GM18505 (cell line): ENCODE results near the gene LYG1.
"Not testable (repeated sequence)": the region's sequence is repeated elsewhere in the genome, so short reads cannot be mapped to it uniquely, and the experiment has no call there.

ENCODE experiments used
- ATAC-seq: cut with Tn5 transposase; IDR thresholded peaks from one replicate; pipeline ENCODE4 v1.9.1; 2021; ENCODE audit not compliant: unreplicated experiment
- POLR2A ChIP-seq: IDR thresholded peaks from 4 replicates; pipeline ENCODE4 v1.6.1; 2011; ENCODE audit warnings: borderline replicate concordance; ENCODE audit not compliant: insufficient read depth, insufficient read length; ENCODE audit errors: extremely low read depth

Gene LYG1

GRCh38 chr2:99317161-99317872 lies 16.3 kb upstream of the LYG1 start:
- no peak for TF ChIP-seq POLR2A
- no peak for ATAC-seq

GRCh38 chr2:99299580-99299979 lies 1.4 kb downstream of the LYG1 start:
- TF ChIP-seq POLR2A = no peak
- ATAC-seq = no peak

- no peak for TF ChIP-seq POLR2A
These were observed 3.0 kb downstream of the LYG1 start for GRCh38 chr2:99297994-99298393.

GRCh38 chr2:99285526-99285925 lies 15.5 kb downstream of the LYG1 start:
- TF ChIP-seq POLR2A = no peak
- no peak for ATAC-seq

More at GRCh38 chr2:99297994-99298393, 3.0 kb downstream of the LYG1 start:
- no peak for ATAC-seq

GRCh38 chr2:99279969-99280695 lies 20.9 kb downstream of the LYG1 start:
- no peak for TF ChIP-seq POLR2A
- ATAC-seq = no peak

- TF ChIP-seq POLR2A = no peak
- ATAC-seq = no peak
These were observed 22.2 kb downstream of the LYG1 start for GRCh38 chr2:99278793-99279291.

GRCh38 chr2:99278195-99278765 lies 22.7 kb downstream of the LYG1 start:
- ATAC-seq = not testable (repeated sequence)

GRCh38 chr2:99275882-99276281 lies 25.1 kb downstream of the LYG1 start:
- ATAC-seq = no peak

GRCh38 chr2:99261242-99261641 lies 39.8 kb downstream of the LYG1 start:
- no peak for ATAC-seq

More at GRCh38 chr2:99275882-99276281, 25.1 kb downstream of the LYG1 start:
- no peak for TF ChIP-seq POLR2A

GRCh38 chr2:99260184-99260583 lies 40.8 kb downstream of the LYG1 start:
- no peak for ATAC-seq
- TF ChIP-seq POLR2A = no peak

More at GRCh38 chr2:99261242-99261641, 39.8 kb downstream of the LYG1 start:
- TF ChIP-seq POLR2A = no peak

GRCh38 chr2:99259465-99259864 lies 41.5 kb downstream of the LYG1 start:
- no peak for TF ChIP-seq POLR2A
- no peak for ATAC-seq

GRCh38 chr2:99256677-99257076 lies 44.3 kb downstream of the LYG1 start:
- ATAC-seq = no peak
- TF ChIP-seq POLR2A = no peak

GRCh38 chr2:99255491-99256318 lies 45.3 kb downstream of the LYG1 start, which contains the start of gene LYG2:
TSS of gene LYG2 (minus strand) at chr2:99255666. CDS start at chr2:99254260, 1,406 bp downstream.
- TF ChIP-seq POLR2A = no peak
- ATAC-seq = no peak

- no peak for ATAC-seq
These were observed 51.0 kb downstream of the LYG1 start for GRCh38 chr2:99249951-99250350.

More at GRCh38 chr2:99249951-99250350, 51.0 kb downstream of the LYG1 start:
- TF ChIP-seq POLR2A = no peak
